Psoas muscle (tissue), 8 donors: ENCODE data around the gene ZNF723. TPM values are rescaled to one million over a fixed set of nuclear protein-coding genes. Genes with fewer than 3 reads are reported as not detected.
"Not testable (repeated sequence)": the region's sequence is repeated elsewhere in the genome, so short reads cannot be mapped to it uniquely, and the experiment has no call there.

Experiments
- ATAC-seq, 4 donors: fragments of 200-7000 bp; cut with Tn5 transposase; one replicate each; pipeline ENCODE4 v1.9.1; 2020; ENCODE audit warnings: moderate library complexity in 3 of 4, mild to moderate bottlenecking in 2 of 4
- DNase-seq, 2 donors: peaks; one replicate each; pipeline ENCODE4 v3.0.0-alpha.2; 2020
- H3K27ac ChIP-seq: fragments of 200-600 bp; one replicate; pipeline ENCODE4 v1.8.0; 2022
- H3K27me3 ChIP-seq, 3 donors: fragments of 200-600 bp in 1 of 3; one replicate each; pipeline versions ENCODE4 v1.6.1 to v1.8.0; 2013 to 2022; ENCODE audit warnings: low read length in 2 of 3, mild to moderate bottlenecking in 2 of 3, moderate library complexity in 1 of 3; ENCODE audit not compliant: insufficient read depth in 3 of 3
- H3K36me3 ChIP-seq, 2 donors: fragments of 200-600 bp in 1 of 2; one replicate each; pipeline versions ENCODE4 v1.6.1 to v1.8.0; 2013 to 2022; ENCODE audit warnings: low read depth in 1 of 2, mild to moderate bottlenecking in 1 of 2, moderate library complexity in 1 of 2; ENCODE audit not compliant: insufficient read depth in 1 of 2
- H3K4me1 ChIP-seq: fragments of 200-600 bp; one replicate; pipeline ENCODE4 v1.8.0; 2022
- H3K4me3 ChIP-seq: fragments of 200-600 bp; one replicate; pipeline ENCODE4 v1.8.0; 2022; ENCODE audit warnings: mild to moderate bottlenecking
- H3K9me3 ChIP-seq: fragments of 200-600 bp; one replicate; pipeline ENCODE4 v1.8.0; 2022
- CTCF ChIP-seq: fragments of 200-600 bp; IDR thresholded peaks from one replicate; pipeline ENCODE4 v1.8.0; 2022; ENCODE audit warnings: antibody characterized with exemption
- WGBS, 3 donors: extraction: QIAGEN DNeasy Blood & Tissue Kit; methylation state at CpG; one replicate each; pipeline versions ENCODE4 v1.1.6 to v1.1.7; 2013; 5-methylcytosine and 5-hydroxymethylcytosine counted together
- intact Hi-C, 2 donors: fragments of 100-400 bp; cut with DNase I; formaldehyde crosslinking; loops; one replicate each; pipeline versions ENCODE4 v1.11.0 to v1.14.2; 2022
- polyA plus RNA-seq, 3 donors: library from polyadenylated mRNA; stranded (reverse); fragments of 200-250 nt; gene quantifications; one replicate each; pipeline ENCODE4 v1.2.3, GENCODE V29; 2013
- total RNA-seq, 4 donors: library from RNA; stranded (reverse); fragmentation: NEBNext Ultra II Directional in 2 of 4; extraction: Animal tissue kit (Norgen Biotek cat#: 25700) in 2 of 4; gene quantifications; one replicate each; pipeline versions ENCODE4 v1.2.1 to v1.2.4, GENCODE V29; 2021 to 2023
- donor health status: healthy with polysubstance abuse.
- donor health status: DM: no; HTN: no; CAD: no; lungs with moderate emphysema.
- donor health status: Bipolar disorder and iron deficiency.
- donor health status: healthy.
- donor health status: DM: yes; HTN: yes; CAD: no.
- donor health status: DM: no; HTN: no; CAD: no.
- donor health status: DM: no; HTN: no; CAD: no.
- donor health status: DM: yes; HTN: yes; CAD: no.

The ZNF723 gene
- total and polyA plus RNA-seq, 7 donors, result not detected

- no peak overlapping the region for H3K27ac ChIP-seq
- intact Hi-C loops, result no loop called here
- DNase-seq (no peak), ATAC-seq (no peak)
- no peaks in the 10 kb centered on the region for H3K4me1 ChIP-seq
- H3K4me3 ChIP-seq, result no peak overlapping the region
- 2 to 6% (median 6%) methylated on average over 37 to 72 of the region's 72 CpGs for WGBS, 3 donors
- H3K36me3 ChIP-seq, result no peaks in the 10 kb centered on the region
- no peaks in the 10 kb centered on the region for H3K9me3 ChIP-seq
- H3K27me3 ChIP-seq, result peaks cover 0 to 11% (median 8%) of the 10 kb centered on the region in 3 donors
- TF ChIP-seq CTCF, result no peak
Observed at GRCh38 chr19:22807061-22807835, 24.8 kb upstream of the ZNF723 start.

GRCh38 chr19:22814124-22814523 lies 18.0 kb upstream of the ZNF723 start:
- intact Hi-C loops, result no loop called here
- Histone ChIP-seq H3K9me3 (no peaks in the 10 kb centered on the region), H3K4me1 (no peaks in the 10 kb centered on the region), H3K27ac (no peak overlapping the region), H3K4me3 (no peak overlapping the region), H3K27me3 (no peaks in the 10 kb centered on the region), H3K36me3 (no peaks in the 10 kb centered on the region)
- no peak for DNase-seq
- 75 to 85% (median 84%) methylated on average over 2 of the region's 2 CpGs for WGBS, 3 donors
- no peak for TF ChIP-seq CTCF
- no peak for ATAC-seq

GRCh38 chr19:22831211-22831610 lies 880 bp upstream of the ZNF723 start:
- 92 to 96% (median 94%) methylated on average over 11 of the region's 11 CpGs for WGBS, 3 donors
- intact Hi-C loops, result no loop called here

GRCh38 chr19:22857713-22858320 lies 25.7 kb downstream of the ZNF723 start:
- H3K36me3 ChIP-seq, H3K27ac ChIP-seq, H3K4me3 ChIP-seq, H3K27me3 ChIP-seq, DNase-seq, intact Hi-C loops, ATAC-seq, H3K4me1 ChIP-seq: not testable (repeated sequence)
- peaks cover 55% of the 10 kb centered on the region for H3K9me3 ChIP-seq

More at GRCh38 chr19:22831211-22831610, 880 bp upstream of the ZNF723 start:
- DNase-seq, result no peak
- no peak overlapping the region for H3K27ac ChIP-seq
- TF ChIP-seq CTCF, result no peak
- no peaks in the 10 kb centered on the region for H3K9me3 ChIP-seq
- H3K27me3 ChIP-seq, result no peaks in the 10 kb centered on the region
- H3K36me3 ChIP-seq, result no peaks in the 10 kb centered on the region
- H3K4me1 ChIP-seq, result no peaks in the 10 kb centered on the region
- no peak overlapping the region for H3K4me3 ChIP-seq
- ATAC-seq, result no peak

- no peaks in the 10 kb centered on the region for H3K36me3 ChIP-seq
- no peaks in the 10 kb centered on the region for H3K27me3 ChIP-seq
- H3K4me3 ChIP-seq, result no peak overlapping the region
- no peak for ATAC-seq
- intact Hi-C loops, result no loop called here
- H3K4me1 ChIP-seq, result no peaks in the 10 kb centered on the region
- TF ChIP-seq CTCF, result peak; percentile 31
- 1 to 7% (median 4%) methylated on average over 3 of the region's 3 CpGs for WGBS, 3 donors
- H3K27ac ChIP-seq, result no peak overlapping the region
- no peaks in the 10 kb centered on the region for H3K9me3 ChIP-seq
- DNase-seq, result no peak
Observed at GRCh38 chr19:22882797-22883196, 50.7 kb downstream of the ZNF723 start.
